HG03103 (cell line): Measurements from ENCODE around the gene KRTAP22-2.

Experiments used
- ATAC-seq: cut with Tn5 transposase; IDR thresholded peaks from one replicate; pipeline ENCODE4 v1.9.1; 2021; ENCODE audit warnings: low read depth; ENCODE audit not compliant: unreplicated experiment

KRTAP22-2 gene

DNA sequence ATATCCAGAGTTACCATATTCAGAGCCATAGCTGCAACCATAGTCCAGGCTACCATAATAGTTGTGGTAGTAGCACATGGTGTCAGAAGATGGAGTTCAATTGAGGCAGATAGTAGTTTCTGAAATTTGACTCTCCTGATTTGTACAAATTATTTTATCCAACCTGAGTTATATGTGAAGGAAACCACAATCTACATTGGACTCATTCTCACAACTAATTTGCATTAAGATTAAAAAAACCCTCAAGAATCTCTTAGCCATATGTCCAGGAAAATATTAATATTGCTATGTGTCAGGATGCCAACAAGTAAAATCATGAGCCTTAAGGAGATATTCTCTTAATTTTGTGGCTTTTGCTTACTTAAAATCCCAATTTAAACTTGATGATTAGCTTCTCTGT lies at the start of gene KRTAP22-2:
TSS of gene KRTAP22-2 (minus strand) at position 101 of the 400 bp plus-strand sequence.
- no peak for ATAC-seq

DNA sequence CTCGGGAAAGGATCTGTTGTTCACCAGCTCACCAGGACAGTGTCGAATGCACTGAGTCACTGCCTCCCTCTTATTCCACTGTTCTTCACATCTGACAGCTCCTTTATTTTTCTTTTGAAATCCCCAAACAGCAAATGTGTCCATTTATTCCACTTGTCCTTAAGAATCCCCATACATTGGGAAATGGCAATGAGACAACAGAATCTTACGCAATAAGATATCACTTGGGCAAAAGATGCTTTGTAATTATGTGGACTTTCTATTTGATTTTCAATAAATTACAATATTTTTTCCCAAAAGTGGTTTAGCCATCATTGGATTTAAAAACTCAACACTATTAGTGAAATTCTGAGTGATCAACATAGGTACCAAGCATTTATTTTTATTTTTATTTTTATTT lies 48.5 kb upstream of the KRTAP22-2 start:
- ATAC-seq = no peak

DNA sequence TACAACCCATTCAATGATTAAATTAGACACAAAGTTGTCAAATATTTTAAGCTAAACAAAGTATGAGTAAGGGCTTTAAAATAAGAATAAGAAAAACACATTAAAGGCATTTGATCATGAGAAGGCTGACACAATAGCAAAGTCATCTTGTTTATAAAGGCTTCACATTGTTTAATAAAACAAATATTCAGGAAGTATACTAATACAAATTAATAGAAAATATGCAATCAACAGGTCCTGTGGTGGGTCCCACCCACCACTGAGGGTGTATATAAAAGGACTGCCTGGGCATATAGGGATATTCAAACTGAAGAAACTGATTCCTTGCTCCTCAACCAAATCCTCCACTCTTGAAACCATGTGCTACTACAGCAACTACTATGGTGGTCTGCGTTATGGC lies 44.7 kb upstream of the KRTAP22-2 start, which contains the start of gene KRTAP20-2:
TSS of gene KRTAP20-2 (plus strand) at position 301 of the 400 bp plus-strand sequence. CDS start at position 359, 58 bp downstream.
- no peak for ATAC-seq

DNA sequence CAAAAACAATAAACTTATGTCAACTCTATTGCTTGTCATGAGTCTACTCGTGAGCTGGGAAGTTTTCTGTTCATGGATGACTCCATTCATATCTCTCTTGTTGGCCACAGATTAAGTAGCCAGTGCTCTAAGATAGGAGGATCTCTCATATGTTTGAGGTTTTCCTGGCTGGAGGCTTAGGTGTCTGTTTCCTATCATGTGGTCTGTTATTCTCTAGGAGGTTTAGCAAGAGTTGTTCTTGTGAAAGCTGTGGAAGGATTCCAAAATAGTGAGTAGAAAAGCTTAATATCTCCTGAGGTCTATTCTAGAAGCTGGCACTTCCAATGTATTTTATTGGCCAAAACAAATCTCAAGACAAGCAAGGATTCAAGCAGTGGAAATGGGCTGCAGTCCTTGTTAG lies 39.0 kb upstream of the KRTAP22-2 start:
- no peak for ATAC-seq

DNA sequence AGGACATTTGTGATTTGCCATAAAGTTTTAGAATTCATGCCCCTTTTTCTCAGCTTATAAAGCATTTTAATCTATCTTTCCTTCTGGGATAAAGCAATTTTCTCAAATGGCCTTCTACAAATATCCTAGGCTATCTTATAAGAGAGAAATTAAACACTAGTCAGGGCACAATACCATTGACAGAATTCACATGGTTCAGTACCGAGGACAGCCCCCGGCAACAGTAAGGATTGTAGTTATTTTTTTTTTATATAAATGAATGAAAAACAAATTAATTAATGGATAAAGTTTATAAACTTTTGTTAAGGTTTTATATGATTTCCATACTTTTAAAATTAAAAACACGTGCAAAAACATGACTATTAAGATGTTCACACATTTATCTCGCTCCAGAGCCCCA lies 37.9 kb upstream of the KRTAP22-2 start:
- ATAC-seq = no peak

DNA sequence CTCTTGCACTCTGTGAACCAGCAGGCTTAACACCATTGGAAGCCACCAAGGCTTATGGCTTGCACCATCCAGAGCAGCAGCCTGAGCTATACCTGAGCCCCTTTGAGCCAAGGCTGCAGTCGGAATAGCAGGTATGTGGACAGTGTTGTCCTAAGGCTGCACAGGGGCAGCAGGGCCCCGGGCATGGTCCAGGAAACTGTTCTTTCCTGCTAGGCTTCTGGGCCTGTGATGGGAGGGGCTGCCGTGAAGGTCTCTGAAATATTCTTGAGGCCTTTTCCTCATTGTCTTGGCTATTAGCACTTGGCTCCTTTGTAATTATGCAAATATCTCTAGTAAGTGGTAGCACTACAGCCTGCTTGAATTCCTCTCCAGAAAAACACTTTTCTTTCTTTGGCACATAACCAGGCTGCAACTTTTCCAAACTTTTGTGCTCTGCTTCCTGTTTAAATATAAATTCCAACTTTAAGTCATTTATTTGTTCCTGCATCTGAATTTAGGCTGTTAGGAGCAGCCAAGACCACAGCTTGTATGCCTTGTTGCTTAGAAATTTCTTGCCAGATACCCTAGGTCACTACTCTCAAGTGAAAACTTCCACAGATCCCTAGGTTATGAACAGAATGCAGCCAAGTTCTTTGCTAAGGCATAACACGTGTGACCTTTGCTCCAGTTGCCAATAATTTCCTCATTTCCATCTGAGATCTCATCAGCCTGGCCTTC lies 35.4 kb upstream of the KRTAP22-2 start:
- no peak for ATAC-seq

DNA sequence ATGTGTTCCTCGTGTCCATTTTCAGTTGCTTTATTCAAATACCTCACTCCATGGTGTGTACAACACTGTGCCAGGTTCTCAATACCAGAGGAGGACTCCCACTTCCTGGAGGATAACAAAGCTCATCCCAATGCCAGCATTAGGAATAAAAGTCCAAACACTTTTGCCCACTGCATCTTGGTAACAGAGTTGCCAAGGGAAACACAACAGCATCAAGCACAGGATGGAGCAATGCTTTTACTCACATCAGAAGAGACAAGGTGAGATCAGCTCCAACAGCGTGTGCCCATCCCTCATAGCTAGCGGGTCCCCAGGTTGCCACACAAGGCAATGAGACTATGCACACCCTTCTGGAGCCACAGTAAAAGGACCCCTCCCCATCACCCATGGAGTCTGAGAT lies 33.2 kb upstream of the KRTAP22-2 start:
- no peak for ATAC-seq

DNA sequence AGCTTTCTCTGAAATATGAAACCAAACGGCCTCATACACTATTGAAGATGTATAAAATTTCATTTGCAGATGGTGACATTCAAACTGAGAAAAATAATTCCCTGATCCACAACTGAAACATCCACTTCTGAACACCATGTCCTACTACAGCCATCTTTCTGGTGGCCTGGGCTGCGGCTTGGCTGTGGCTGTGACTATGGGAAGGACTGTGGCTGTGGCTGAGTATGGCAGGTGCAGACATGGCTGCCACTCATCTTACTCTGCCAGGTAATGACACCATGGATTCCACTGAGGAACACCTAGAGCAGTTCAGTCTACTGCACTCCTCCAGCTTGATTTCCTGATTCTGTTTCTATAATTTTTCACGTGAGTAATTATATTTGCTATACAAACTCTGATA lies 30.3 kb upstream of the KRTAP22-2 start, which contains the start of gene KRTAP20-4:
TSS of gene KRTAP20-4 (plus strand) at position 106 of the 400 bp plus-strand sequence.
- no peak for ATAC-seq

DNA sequence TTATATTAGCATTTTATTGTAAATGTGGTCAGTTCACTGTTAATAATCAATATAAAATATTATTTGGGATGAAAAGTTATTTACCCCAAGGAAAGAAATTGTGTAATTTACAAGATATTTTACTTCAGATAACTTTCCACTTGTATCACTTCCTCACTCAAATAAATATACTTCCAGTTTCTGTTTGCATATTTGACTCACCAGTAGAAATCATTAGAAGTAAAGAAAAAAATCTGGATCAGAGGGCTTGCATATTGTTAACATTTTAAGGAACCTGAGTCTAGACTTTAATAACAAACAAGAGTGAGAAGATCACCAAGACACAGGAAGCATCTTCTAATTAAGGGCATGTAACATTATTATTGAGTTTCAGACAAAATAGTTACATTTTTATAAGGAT lies 29.9 kb upstream of the KRTAP22-2 start:
- no peak for ATAC-seq

DNA sequence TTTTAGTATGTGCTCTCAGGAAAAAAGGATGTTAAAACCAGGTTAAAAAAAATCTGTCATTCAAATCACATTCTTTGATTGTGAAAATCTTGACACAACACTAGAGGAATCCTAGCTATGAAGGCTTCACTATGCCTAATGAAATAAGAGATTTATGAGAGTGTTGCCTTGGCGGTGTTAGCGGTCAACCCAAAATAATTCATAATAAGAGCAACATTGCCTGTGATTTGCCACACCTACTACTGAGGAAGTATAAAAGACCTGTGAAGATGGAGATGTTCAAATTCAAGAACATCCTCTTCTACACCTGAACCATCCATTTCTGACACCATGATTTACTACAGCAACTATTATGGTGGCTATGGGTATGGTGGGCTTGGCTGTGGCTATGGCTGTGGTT lies 25.9 kb upstream of the KRTAP22-2 start, which contains the start of gene KRTAP20-1:
TSS of gene KRTAP20-1 (plus strand) at position 301 of the 400 bp plus-strand sequence. CDS start at position 331, 30 bp downstream.
- no peak for ATAC-seq

DNA sequence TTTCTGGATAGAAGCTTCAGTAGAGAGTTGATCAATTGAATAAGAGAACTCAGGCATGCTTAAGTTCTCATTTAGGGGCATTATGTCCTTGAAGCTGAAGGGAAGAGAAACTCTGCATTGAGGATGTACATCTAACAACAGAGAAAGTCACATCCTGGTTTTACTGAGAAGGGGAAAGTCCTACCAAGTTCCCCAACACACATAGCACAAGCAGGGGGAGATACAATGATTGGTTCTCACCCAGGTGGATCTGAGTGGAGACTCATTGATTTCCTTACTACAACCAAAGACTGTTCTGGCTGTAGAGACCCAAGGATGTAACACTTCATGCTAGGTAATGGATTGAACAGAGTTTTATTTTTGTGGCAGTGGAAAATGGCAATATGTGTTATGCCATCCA lies 25.0 kb upstream of the KRTAP22-2 start:
- no peak for ATAC-seq

DNA sequence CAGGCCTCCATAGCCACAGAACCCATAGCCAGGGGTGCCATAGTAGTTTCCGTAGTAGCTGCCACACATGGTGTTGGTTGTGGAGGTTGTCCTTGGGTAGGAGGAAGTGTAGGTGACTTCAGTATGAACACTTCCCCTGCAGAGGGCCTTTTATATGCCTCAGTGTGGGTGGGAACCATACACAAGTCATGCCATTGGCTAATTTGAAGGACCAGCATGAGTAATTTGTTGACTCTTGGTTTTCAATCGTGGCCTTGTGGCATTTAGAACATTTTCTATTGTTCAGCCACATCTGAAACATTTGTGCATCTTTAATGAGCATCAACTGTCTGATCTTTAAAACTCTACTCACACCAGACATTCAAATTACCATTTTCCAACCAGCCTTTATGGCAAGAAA lies 23.6 kb upstream of the KRTAP22-2 start, which contains the start of gene KRTAP6-1:
TSS of gene KRTAP6-1 (minus strand) at position 95 of the 400 bp plus-strand sequence. CDS start at position 69, 26 bp downstream.
- ATAC-seq = no peak

DNA sequence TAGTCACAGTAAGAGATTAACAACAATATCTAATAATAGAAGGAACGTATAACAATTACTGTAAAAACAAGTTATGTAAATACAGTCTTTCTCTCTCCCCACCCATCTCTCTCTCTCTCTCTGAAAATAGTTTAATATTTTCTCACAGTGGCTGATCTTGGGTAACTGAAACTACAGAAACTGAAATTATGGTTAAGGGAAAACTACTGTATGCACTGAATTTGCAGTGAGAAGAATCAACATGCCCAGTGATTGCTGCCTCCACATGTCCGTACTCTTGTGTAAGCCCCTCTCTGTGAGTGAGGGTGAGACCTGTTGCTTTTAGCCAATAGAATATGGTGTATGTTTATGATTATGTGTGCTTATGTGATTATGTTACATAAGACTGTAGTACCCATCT lies 21.9 kb upstream of the KRTAP22-2 start:
- ATAC-seq = no peak

DNA sequence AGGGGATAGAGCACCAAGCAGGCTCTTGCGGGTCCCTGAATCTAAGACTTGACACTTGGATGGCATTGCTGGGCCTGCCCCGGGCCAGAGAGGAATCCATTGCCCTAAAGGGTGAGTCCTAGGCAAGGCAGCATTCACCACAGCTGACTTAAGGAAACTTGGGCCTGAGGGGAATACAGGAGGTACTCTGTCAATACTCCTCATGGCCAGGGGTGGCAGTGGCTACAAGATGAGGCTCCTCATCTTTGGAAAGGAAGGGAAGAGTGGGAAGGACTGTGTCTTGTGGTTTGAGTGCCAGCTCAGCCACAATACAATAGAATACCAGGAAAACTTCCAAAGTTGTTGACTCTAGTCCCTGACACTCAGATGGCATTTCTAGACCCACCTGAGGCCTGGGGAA lies 15.8 kb upstream of the KRTAP22-2 start:
- ATAC-seq = no peak

DNA sequence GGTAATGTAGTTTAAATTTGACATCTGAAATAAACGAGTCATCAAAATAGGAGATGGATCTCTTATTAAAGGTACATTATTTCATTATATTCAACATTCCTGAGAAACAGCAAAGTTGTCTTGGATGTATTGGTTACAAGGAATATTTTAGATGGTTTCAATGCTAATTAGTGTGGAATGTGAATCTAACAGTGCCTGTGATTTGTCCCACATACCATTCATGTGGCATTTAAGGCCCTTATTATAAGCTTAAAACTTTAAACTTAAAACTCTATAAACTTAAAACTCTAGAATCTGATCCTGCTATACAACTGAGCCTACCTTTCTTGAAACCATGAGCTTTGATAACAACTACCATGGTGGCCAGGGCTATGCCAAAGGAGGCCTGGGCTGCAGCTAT lies 10.6 kb upstream of the KRTAP22-2 start, which contains the start of gene KRTAP22-1:
TSS of gene KRTAP22-1 (plus strand) at position 301 of the 400 bp plus-strand sequence.
- ATAC-seq = no peak

DNA sequence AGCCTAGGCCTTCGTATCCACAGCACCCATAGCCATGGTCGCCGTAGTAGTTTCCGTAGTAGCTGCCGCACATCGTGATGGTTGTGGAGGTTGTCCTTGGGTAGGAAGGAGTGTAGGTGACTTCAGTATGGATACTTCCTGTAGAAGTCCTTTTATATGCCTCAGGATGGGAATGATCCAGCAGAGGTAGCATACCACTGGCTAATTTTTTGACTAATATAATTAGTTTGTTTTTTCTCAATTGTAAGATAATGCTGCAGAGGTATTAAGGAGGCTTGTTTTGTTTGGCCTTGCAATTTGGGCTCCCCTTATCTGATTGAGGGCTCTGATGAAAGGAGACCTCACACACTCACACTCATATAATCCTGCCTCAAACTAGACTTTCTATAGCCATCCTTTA lies 8.6 kb upstream of the KRTAP22-2 start, which contains the start of gene KRTAP6-2:
TSS of gene KRTAP6-2 (minus strand) at position 101 of the 400 bp plus-strand sequence. CDS start at position 73, 28 bp downstream.
- no peak for ATAC-seq

DNA sequence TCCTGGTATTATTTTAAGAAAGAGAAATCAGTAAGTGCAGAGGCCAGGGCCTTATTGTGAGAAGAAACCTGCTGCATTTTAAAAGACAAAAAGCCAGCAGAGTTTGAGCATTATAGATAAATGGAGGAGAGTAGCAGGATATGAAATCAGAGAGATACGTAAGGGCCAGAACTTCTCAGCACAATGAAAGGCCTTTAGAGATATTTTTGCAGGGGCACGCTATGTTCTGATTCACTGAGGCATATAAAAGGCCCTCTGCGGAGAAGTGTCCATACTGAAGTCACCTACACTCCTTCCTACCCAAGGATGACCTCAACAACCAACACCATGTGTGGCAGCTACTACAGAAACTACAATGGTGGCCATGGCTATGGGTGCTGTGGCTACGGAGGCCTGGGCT lies 1.9 kb upstream of the KRTAP22-2 start, which contains the start of gene KRTAP6-3:
TSS of gene KRTAP6-3 (plus strand) at position 301 of the 400 bp plus-strand sequence. CDS start at position 307, 6 bp downstream.
- ATAC-seq = no peak

DNA sequence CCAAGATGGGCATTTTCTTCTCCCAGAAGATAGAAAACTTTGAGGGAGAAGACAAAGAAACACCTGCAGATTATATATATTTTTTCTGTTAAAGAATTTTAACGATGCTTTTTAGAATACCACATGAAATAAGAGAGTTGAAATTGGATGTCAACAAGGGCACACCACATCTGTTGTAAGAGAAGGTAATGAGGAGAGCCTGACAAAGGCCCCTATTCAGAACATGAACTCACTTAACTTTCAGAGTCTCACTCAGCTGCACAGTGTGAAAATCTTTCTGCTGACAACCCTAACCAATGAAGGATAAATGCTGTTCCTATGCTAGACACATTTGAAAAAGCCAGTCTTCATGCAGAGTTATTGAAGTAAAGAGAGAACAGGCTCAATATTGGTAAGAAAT lies 7.3 kb downstream of the KRTAP22-2 start:
- ATAC-seq = no peak

DNA sequence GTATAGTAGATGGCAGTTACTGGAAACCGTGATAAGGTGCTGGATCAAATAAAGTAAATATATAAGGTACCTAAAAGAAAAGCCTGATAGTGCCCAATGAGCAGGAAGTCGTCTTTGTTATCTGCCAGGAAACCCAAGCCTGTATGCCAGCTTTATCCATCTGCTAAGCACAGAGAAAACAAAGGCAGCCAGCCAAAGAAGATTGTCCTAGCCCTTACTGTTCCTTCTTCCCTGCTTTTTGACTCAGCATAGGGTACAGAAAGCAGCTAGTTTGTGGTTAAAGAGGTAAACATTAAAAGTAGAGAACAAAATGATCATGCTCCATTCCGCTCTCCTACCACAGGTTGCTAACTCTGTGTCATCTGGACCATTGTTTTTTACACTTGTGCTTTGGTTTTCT lies 10.1 kb downstream of the KRTAP22-2 start:
- ATAC-seq = no peak

DNA sequence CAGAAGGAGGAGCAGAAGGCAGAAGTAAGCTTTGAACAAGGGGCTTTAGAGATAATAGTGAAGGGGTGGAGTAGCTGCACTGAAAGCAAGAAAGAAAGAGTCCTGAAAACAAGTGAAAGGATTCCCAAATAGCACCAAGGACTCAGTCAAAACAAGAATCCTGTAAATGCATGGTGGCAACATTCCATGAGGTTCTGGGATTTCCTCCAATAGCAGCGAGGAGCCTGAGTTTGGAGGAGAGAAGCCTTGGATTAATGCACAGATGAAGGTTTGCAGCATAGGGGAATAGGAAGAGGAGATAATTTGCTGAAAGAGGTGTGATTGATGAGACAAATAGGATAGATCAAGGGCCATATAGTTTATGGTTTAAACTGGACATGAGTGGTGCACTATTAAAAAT lies 10.9 kb downstream of the KRTAP22-2 start:
- no peak for ATAC-seq

DNA sequence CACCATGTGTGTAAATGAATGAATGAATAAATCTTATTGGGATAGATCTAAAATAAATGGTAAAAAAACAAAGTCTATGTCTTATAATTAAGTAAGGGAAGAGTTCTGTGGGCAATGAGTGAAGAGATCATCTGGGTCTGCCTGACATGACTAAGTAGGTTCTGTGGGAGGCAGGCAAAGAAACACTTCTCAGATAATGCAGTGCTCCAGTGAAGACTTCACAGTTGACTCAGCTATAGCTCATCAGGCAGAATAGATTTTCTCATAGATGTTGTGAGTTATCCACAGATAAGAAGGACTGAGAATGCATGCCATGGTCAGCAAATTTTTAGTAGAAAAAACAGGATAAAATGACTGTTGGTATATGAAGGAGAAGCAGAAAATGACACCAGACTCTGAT lies 12.4 kb downstream of the KRTAP22-2 start:
- ATAC-seq = no peak

DNA sequence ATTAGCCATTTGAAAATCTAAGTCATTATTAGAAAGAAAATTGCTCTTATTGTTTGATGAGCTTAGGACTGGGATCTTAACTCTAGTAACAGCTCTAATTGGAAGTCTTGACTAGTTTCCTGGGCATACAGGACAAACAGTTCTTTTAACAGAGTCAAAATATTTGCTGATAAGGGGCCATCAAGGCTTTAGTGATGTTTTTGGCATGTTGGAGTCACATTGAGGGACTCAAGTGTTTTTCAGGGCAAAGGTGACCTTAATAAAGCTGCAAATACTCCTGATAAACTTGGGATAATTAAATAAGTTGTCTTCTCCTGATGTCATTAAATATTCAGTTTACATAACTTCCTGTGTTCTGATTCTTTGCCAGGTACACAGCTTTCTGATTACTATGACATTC lies 22.6 kb downstream of the KRTAP22-2 start:
- ATAC-seq = no peak
